ENCODE data around the gene DGKQ. TPM values are rescaled to one million over a fixed set of nuclear protein-coding genes. Genes with fewer than 3 reads are reported as not detected.
"Not testable (repeated sequence)": the region's sequence is repeated elsewhere in the genome, so short reads cannot be mapped to it uniquely, and the experiment has no call there.

DGKQ gene
- total RNA-seq, 4 donors from 2014 or later: 4.8 to 10.2 (median 8.1) TPM

DNA sequence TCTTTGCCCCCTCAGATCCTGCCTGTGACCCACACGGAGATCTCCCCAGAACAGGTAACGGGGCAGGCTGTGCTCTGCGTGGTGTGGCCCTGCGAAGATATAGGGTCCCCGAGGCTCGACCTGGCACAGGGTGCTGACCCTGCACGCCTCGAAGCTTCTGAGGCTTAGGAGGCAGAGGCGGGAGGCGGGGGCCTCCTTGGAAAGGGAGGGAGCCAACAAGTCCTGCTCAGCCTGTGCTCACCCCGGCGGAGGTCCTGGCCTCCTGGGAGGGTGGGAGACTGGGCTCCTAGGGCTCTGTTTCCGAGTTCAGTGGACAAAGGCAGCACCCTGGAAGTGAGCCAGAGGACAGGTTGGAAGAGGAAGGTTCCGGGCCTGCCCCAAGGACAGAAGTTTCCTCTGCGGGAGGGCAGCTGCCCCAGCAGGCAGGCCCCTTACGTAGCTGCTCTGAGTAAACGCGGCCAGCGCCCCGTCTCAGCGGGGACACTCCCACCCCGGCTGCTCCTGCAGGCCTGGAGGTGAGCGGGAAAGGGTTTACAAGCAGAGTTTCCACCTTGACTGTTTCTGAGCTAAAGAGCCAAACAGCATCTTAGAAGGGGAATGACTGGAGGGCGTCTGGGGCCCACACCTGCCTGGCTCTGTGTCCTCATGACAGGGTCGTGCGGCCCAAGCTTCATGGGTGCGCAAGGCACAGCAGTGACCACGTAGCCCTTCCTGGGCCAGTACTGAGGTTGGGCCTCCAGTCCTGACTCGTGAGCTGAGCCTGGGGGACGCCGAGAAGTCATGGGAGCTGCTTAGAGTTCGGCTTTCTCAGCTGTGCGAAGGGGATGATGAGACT, 25.1 kb downstream of the DGKQ start:
- no peak for ATAC-seq (ENCODE audit: low FRiP score)
- TF ChIP-seq, protein P1, sequence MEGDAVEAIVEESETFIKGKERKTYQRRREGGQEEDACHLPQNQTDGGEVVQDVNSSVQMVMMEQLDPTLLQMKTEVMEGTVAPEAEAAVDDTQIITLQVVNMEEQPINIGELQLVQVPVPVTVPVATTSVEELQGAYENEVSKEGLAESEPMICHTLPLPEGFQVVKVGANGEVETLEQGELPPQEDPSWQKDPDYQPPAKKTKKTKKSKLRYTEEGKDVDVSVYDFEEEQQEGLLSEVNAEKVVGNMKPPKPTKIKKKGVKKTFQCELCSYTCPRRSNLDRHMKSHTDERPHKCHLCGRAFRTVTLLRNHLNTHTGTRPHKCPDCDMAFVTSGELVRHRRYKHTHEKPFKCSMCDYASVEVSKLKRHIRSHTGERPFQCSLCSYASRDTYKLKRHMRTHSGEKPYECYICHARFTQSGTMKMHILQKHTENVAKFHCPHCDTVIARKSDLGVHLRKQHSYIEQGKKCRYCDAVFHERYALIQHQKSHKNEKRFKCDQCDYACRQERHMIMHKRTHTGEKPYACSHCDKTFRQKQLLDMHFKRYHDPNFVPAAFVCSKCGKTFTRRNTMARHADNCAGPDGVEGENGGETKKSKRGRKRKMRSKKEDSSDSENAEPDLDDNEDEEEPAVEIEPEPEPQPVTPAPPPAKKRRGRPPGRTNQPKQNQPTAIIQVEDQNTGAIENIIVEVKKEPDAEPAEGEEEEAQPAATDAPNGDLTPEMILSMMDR (IDR thresholded peaks at IDR 0.05): no peak
- no peak for DNase-seq (ENCODE audit: low spot score)

DNA sequence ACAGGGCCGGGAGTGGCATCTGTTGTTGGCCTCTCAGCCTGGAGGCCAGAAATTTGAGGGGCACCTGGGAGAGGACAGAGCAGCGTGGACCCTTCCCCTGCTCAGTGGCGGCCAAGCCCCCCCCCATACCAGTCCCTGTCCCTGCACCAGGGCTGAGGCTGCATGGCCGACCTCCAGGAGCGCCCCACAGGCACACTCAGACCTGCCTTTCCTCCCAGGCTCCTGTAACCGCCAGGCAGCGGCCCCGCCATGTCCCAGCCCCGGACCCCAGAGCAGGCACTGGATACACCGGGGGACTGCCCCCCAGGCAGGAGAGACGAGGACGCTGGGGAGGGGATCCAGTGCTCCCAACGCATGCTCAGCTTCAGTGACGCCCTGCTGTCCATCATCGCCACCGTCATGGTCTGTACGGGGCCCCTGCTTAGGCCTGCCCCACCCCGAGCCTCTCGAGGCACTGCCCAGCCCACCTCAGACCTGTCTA, 25.8 kb downstream of the DGKQ start:
- TF ChIP-seq, protein P1 (IDR thresholded peaks at IDR 0.05): no peak
- ATAC-seq (ENCODE audit: low FRiP score) (no peak), DNase-seq (ENCODE audit: low spot score) (no peak)

DNA sequence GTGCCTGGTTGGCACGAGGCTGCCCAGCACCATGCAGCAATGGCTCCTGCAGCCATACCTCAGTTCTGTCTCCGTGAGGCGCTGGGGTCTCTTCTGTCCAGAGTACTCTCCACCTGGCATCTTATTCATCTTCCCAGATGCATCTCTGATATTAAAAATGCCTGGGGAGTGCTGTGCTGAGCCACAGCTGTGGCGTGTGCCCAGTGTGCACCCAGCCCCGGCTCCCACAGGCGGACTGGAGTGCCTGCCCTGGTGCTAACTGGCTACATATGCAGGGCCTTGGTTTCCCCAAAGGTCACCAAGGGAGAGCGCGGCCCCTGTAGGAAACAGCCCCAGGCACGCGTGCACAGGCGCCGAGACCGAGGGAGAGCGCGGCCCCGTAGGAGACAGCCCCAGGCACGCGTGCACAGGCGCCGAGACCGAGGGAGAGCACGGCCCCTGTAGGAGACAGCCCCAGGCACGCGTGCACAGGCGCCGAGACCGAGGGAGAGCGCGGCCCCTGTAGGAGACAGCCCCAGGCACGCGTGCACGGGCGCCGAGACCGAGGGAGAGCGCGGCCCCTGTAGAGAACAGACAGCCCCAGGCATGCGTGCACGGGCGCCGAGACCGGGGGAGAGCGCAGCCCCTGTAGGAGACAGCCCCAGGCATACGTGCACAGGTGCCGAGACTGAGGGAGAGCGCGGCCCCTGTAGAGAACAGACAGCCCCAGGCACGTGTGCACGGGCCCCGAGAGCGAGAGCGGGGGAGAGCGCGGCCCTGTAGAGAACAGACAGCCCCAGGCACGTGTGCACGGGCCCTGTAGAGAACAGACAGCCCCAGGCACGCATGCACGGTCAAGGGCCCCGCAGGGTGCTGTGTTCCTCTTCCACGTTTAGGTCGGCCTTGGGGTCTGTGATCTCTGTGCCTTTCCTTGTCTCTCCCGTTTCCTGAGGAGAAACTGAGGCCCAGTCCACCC, 26.6 kb downstream of the DGKQ start:
- no peak for DNase-seq (ENCODE audit: low spot score)
- no peak for ATAC-seq (ENCODE audit: low FRiP score)
- TF ChIP-seq, protein P1 (IDR thresholded peaks at IDR 0.05): no peak

DNA sequence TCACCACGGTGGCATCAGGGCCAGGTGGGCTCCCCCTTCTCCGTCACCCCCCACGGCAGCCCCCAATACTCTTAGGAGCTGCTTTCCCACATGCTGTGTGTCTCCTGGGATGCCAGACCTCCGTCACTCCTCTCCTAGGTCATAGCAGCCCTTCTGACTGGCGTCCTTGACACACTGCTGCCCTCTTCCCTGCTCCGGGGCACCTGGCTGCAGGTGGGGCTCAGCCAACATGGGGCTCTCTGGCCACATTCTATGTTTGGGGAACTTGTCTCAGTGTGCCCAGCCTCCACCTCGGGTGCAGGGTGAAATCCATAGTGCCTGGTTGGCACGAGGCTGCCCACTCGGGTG, 27.3 kb downstream of the DGKQ start:
- no peak for ATAC-seq (ENCODE audit: low FRiP score)
- TF ChIP-seq, protein P1 (IDR thresholded peaks at IDR 0.05): no peak
- DNase-seq (ENCODE audit: low spot score): no peak

DNA sequence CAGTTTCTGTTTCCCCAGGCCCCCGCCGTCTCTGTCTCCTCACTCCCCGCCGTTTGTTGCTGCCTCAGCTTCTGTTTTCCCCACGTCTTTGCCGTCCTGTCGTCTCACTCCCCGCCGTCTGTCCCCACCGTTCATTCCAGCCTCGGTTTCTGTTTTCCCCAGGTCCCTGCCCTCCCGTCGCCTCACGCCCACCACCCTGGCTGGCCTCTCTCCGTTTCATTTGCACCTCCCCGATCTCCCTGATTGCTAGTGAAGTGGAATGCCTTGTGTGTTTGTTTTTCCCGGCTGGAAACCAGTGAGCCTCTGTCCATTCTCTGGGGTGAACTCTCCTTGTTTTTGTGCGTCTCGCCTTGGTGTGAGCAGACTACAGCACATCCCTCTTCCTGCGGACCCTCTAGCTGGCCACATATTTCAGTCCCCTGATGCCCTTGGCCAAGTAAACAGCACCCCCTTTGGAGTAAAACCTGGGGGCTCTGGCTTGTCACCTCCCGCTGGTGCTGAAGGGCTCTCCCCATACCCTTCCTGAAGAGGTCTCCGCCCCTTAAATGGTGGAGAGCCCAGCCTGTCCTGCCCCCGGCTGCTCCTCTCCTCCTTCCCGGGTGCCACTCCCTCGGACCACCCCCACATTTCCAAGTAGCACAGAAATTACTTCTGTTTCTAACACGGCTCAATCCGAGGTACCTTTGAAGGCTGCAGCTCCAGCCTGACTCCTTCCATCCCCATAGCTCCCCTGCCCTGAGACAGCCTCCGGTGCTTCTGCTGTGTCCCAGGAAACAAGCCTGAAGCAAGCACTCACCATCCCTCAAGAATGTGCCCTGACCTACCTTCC, 27.9 kb downstream of the DGKQ start:
- ATAC-seq (ENCODE audit: low FRiP score) (no peak), DNase-seq (ENCODE audit: low spot score) (no peak)
- TF ChIP-seq, protein P1 (IDR thresholded peaks at IDR 0.05): no peak

GRCh38 chr4:939508-939907, 33.9 kb downstream of the DGKQ start:
- DNase-seq (ENCODE audit: low spot score); ATAC-seq (ENCODE audit: low FRiP score): not testable (repeated sequence)

DNA sequence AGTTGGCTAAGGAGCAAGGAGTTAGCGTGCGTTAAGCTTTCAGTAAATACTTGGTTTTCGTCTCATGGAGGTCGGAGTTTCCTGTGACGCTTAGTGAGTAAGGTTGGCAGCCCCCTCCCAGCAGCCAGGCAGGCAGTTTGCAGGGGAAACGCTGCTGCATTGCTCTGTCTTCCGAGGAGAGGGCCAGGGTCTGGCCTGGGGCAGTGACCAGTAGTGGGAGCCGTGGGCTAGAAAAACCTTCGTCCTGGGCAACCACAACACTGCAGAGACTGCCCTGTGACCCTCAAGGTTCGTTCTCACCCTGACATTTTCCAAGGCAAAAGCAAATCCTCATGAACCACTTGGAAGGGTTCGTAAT, 40.7 kb downstream of the DGKQ start:
- DNase-seq (ENCODE audit: low spot score): no peak

More for the DNA sequence above, 40.7 kb downstream of the DGKQ start:
- TF ChIP-seq, protein P1 (IDR thresholded peaks at IDR 0.05): no peak
- ATAC-seq (ENCODE audit: low FRiP score): peak; percentile 37

Data from omental fat pad (tissue), 4 donors.